DOHH2 (cell line): Measurements from ENCODE around the gene TNFRSF9.

Source experiments
- EZH2phosphoT487 ChIP-seq: fragments of 200-600 bp; sonication (generic); IDR thresholded peaks from 2 replicates; pipeline ENCODE4 v1.6.1; 2017; ENCODE audit warnings: borderline replicate concordance, mild to moderate bottlenecking, antibody characterized with exemption, low read length, moderate library complexity, mixed read lengths
- TF ChIP-seq, protein P1 (sequence below): fragments of 200-600 bp; sonication (generic); IDR thresholded peaks from one replicate; pipeline ENCODE4 v1.5.1; 2014; ENCODE audit warnings: antibody characterized with exemption, mild to moderate bottlenecking, low read depth, low read length; ENCODE audit not compliant: poor library complexity, severe bottlenecking

DNA sequence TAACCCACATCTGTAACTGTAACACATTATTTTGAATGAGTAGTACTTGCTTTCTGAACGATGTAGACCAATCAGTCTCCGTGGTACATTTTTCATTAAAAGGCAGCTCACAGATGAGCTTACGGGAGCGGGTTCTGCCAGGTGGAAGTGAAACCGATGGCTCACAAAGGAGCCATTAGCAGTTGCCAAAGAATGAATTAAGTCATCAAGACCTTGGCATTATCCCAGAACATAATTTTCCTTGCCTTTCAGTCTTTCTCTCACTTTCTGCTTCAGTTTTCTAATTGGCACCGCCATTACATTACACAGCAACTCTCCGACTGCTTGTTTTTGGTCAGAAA lies 54.3 kb downstream of the TNFRSF9 start:
- TF ChIP-seq, protein P1, sequence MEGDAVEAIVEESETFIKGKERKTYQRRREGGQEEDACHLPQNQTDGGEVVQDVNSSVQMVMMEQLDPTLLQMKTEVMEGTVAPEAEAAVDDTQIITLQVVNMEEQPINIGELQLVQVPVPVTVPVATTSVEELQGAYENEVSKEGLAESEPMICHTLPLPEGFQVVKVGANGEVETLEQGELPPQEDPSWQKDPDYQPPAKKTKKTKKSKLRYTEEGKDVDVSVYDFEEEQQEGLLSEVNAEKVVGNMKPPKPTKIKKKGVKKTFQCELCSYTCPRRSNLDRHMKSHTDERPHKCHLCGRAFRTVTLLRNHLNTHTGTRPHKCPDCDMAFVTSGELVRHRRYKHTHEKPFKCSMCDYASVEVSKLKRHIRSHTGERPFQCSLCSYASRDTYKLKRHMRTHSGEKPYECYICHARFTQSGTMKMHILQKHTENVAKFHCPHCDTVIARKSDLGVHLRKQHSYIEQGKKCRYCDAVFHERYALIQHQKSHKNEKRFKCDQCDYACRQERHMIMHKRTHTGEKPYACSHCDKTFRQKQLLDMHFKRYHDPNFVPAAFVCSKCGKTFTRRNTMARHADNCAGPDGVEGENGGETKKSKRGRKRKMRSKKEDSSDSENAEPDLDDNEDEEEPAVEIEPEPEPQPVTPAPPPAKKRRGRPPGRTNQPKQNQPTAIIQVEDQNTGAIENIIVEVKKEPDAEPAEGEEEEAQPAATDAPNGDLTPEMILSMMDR = no peak
- no peak for TF ChIP-seq EZH2phosphoT487
